HepG2 (cell line): ENCODE results near the gene ZNF276. TPM values are rescaled to one million over a fixed set of nuclear protein-coding genes. Genes with fewer than 3 reads are reported as not detected.

ENCODE experiments used
- DNMT3B ChIP-seq: conservative IDR thresholded peaks from 2 replicates; pipeline ENCODE4 v1.6.1; 2016; ENCODE audit warnings: missing biosample characterization, control low read depth
- ELF1 ChIP-seq: sonication (generic); formaldehyde crosslinking; IDR thresholded peaks from 2 replicates; pipeline ENCODE4 v1.4.0; 2020; ENCODE audit warnings: missing genetic modification reagents
- RNF2 ChIP-seq: fragments of 450-650 bp; conservative IDR thresholded peaks from 2 replicates; pipeline ENCODE4 v1.6.1; 2016; ENCODE audit warnings: low read depth
- SIN3A ChIP-seq: IDR thresholded peaks from 2 replicates; pipeline ENCODE4 v1.6.1; 2011; ENCODE audit warnings: low read depth, mild to moderate bottlenecking, control low read depth, low read length, borderline replicate concordance
- TCF12 ChIP-seq, 2 experiments: fragments of 450-650 bp in 1 of 2; sonication (generic) in 1 of 2; formaldehyde crosslinking in 1 of 2; IDR thresholded peaks; 2 replicates each; pipeline versions ENCODE4 v1.6.1 to v1.8.0; 2017 to 2022; ENCODE audit warnings: antibody characterized with exemption in 1 of 2, mild to moderate bottlenecking in 1 of 2, missing genetic modification reagents in 1 of 2, moderate library complexity in 1 of 2
- ZFP82 ChIP-seq: sonication (generic); formaldehyde crosslinking; IDR thresholded peaks from 2 replicates; pipeline ENCODE4 v1.5.1; 2020; ENCODE audit warnings: mild to moderate bottlenecking, missing genetic modification reagents, borderline replicate concordance
- ZNF430 ChIP-seq: sonication (generic); formaldehyde crosslinking; IDR thresholded peaks from 2 replicates; pipeline ENCODE4 v1.9.0; 2021; ENCODE audit warnings: mild to moderate bottlenecking, missing genetic modification reagents
- ZNF484 ChIP-seq: sonication (generic); formaldehyde crosslinking; IDR thresholded peaks from 2 replicates; pipeline ENCODE4 v1.5.1; 2020; ENCODE audit warnings: mild to moderate bottlenecking, low read depth, missing genetic modification reagents, borderline replicate concordance
- ZNF546 ChIP-seq: sonication (generic); formaldehyde crosslinking; conservative IDR thresholded peaks from 2 replicates; pipeline ENCODE4 v1.8.1; 2023; ENCODE audit warnings: mild to moderate bottlenecking, missing genetic modification reagents
- ZNF776 ChIP-seq: sonication (generic); formaldehyde crosslinking; IDR thresholded peaks from 2 replicates; pipeline ENCODE4 v1.4.0; 2020; ENCODE audit warnings: mild to moderate bottlenecking, missing genetic modification reagents
- ZNF816 ChIP-seq: sonication (generic); formaldehyde crosslinking; IDR thresholded peaks from 2 replicates; pipeline ENCODE4 v1.8.0; 2022; ENCODE audit warnings: missing genetic modification reagents, mild to moderate bottlenecking, borderline replicate concordance
- polyA plus RNA-seq, 8 experiments: library from polyadenylated mRNA; depleted of rRNA in 3 of 8; stranded (reverse) in 7 of 8; unstranded in 1 of 8; fragments of >200 nt; fragmentation: Illumina TruSeq in 4 of 8; extraction: Trizol in 4 of 8; gene quantifications; 2 replicates each; pipeline versions ENCODE4 v1.2.1 to v1.2.3, GENCODE V29; 2011 to 2016; ENCODE audit warnings: low read depth in 4 of 8, missing spikeins in 1 of 8, mixed read lengths in 1 of 8; ENCODE audit not compliant: insufficient read depth in 1 of 8
- total RNA-seq, 5 experiments: library from RNA; depleted of rRNA; stranded (reverse); fragments of >200 nt; fragmentation: Illumina TruSeq; extraction: Trizol; gene quantifications; 2 replicates each; pipeline ENCODE4 v1.2.3, GENCODE V29; 2016; ENCODE audit warnings: low read depth in 1 of 5
- TF ChIP-seq, protein P1 (sequence below), 2 experiments: fragments of 450-650 bp in 1 of 2; sonication (generic) in 1 of 2; formaldehyde crosslinking in 1 of 2; IDR thresholded peaks; 2 replicates each; pipeline versions ENCODE4 v1.6.1 to v1.8.0; 2016 to 2022; ENCODE audit warnings: antibody characterized with exemption in 1 of 2, mild to moderate bottlenecking in 1 of 2, missing genetic modification reagents in 1 of 2
- TF ChIP-seq, protein P2 (sequence below): sonication (generic); formaldehyde crosslinking; IDR thresholded peaks from 2 replicates; pipeline ENCODE4 v1.4.0; 2020; ENCODE audit warnings: missing genetic modification reagents, borderline replicate concordance
- TF ChIP-seq, protein P3 (sequence below): sonication (generic); formaldehyde crosslinking; IDR thresholded peaks from 2 replicates; pipeline ENCODE4 v1.4.0; 2020; ENCODE audit warnings: missing genetic modification reagents

The ZNF276 gene
- total and polyA plus RNA-seq, 2 of the 13 experiments (the other 11 are each of a cell fraction or from before 2014, with no cell fraction given): 17.7 to 18.0 TPM

DNA sequence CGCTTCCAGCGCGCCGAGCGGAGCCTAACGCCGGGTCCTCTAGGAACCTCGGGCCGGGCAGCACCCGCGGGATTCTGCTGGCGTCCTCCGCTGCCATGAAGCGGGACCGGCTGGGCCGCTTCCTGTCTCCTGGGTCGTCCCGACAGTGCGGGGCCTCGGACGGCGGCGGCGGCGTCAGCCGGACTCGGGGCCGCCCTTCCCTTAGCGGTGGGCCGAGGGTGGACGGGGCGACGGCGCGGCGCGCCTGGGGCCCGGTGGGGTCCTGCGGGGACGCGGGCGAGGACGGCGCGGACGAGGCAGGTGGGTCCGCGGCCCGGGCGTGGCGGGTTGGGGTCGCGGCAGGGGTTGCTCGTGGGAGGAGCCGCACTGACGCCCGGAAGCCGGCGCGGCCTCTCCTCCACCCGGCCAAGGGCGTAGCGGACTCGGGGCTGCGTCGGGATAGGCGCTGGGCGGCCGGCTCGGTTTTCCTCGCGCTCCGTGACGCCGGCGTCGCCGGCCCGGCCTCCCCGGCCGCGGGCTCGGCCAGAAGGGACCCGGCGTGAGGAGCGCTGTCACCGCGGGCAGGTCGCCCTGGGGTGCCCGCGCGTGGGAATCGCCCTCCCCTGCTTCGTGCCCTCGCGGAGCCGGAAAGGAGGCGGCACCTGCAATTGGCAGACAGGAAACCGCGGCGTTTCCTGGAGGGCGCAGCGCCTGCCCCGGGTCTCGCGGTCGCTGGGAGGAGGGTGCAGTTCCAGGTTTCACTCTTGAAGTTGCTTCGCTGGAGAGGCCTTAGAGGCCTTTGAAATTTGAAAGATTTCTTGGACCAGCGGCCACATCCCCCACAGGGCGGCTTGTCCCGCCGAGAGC lies 432 bp downstream of the ZNF276 start (continued):
- TF ChIP-seq, protein P1, sequence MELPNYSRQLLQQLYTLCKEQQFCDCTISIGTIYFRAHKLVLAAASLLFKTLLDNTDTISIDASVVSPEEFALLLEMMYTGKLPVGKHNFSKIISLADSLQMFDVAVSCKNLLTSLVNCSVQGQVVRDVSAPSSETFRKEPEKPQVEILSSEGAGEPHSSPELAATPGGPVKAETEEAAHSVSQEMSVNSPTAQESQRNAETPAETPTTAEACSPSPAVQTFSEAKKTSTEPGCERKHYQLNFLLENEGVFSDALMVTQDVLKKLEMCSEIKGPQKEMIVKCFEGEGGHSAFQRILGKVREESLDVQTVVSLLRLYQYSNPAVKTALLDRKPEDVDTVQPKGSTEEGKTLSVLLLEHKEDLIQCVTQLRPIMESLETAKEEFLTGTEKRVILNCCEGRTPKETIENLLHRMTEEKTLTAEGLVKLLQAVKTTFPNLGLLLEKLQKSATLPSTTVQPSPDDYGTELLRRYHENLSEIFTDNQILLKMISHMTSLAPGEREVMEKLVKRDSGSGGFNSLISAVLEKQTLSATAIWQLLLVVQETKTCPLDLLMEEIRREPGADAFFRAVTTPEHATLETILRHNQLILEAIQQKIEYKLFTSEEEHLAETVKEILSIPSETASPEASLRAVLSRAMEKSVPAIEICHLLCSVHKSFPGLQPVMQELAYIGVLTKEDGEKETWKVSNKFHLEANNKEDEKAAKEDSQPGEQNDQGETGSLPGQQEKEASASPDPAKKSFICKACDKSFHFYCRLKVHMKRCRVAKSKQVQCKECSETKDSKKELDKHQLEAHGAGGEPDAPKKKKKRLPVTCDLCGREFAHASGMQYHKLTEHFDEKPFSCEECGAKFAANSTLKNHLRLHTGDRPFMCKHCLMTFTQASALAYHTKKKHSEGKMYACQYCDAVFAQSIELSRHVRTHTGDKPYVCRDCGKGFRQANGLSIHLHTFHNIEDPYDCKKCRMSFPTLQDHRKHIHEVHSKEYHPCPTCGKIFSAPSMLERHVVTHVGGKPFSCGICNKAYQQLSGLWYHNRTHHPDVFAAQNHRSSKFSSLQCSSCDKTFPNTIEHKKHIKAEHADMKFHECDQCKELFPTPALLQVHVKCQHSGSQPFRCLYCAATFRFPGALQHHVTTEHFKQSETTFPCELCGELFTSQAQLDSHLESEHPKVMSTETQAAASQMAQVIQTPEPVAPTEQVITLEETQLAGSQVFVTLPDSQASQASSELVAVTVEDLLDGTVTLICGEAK (IDR thresholded peaks at IDR 0.05): no peak
- TF ChIP-seq, protein P1 (CRISPR knock-in tag; IDR thresholded peaks at IDR 0.05): no peak
- TF ChIP-seq TCF12 (IDR thresholded peaks at IDR 0.05): no peak
- TF ChIP-seq TCF12 (CRISPR knock-in tag; IDR thresholded peaks at IDR 0.05): 0 out of 2 replicates have a peak, but pooled peaks have one; percentile 34
- TF ChIP-seq ZNF484 (CRISPR knock-in tag): no peak
- TF ChIP-seq ZFP82 (CRISPR knock-in tag): peak; percentile 80; the same call in 1 of the 2 replicates
- TF ChIP-seq, protein P2, sequence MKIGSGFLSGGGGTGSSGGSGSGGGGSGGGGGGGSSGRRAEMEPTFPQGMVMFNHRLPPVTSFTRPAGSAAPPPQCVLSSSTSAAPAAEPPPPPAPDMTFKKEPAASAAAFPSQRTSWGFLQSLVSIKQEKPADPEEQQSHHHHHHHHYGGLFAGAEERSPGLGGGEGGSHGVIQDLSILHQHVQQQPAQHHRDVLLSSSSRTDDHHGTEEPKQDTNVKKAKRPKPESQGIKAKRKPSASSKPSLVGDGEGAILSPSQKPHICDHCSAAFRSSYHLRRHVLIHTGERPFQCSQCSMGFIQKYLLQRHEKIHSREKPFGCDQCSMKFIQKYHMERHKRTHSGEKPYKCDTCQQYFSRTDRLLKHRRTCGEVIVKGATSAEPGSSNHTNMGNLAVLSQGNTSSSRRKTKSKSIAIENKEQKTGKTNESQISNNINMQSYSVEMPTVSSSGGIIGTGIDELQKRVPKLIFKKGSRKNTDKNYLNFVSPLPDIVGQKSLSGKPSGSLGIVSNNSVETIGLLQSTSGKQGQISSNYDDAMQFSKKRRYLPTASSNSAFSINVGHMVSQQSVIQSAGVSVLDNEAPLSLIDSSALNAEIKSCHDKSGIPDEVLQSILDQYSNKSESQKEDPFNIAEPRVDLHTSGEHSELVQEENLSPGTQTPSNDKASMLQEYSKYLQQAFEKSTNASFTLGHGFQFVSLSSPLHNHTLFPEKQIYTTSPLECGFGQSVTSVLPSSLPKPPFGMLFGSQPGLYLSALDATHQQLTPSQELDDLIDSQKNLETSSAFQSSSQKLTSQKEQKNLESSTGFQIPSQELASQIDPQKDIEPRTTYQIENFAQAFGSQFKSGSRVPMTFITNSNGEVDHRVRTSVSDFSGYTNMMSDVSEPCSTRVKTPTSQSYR (CRISPR knock-in tag): peak; percentile 37; the same call in 1 of the 2 replicates
- TF ChIP-seq ELF1: peak; percentile 34; the same call in 1 of the 2 replicates
- 0 out of 2 replicates have a peak, but pooled peaks have one; percentile 9 for TF ChIP-seq ZNF816 (CRISPR knock-in tag)
- TF ChIP-seq ZNF430: 0 out of 2 replicates have a peak, but pooled peaks have one; percentile 7
- TF ChIP-seq, protein P3, sequence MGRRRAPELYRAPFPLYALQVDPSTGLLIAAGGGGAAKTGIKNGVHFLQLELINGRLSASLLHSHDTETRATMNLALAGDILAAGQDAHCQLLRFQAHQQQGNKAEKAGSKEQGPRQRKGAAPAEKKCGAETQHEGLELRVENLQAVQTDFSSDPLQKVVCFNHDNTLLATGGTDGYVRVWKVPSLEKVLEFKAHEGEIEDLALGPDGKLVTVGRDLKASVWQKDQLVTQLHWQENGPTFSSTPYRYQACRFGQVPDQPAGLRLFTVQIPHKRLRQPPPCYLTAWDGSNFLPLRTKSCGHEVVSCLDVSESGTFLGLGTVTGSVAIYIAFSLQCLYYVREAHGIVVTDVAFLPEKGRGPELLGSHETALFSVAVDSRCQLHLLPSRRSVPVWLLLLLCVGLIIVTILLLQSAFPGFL (CRISPR knock-in tag): 0 out of 2 replicates have a peak, but pooled peaks have one; percentile 53
- TF ChIP-seq ZNF776 (CRISPR knock-in tag): peak; percentile 16; the same call in 1 of the 2 replicates
- no peak for TF ChIP-seq DNMT3B
- no peak for TF ChIP-seq ZNF546 (CRISPR knock-in tag)
- TF ChIP-seq RNF2: peak; percentile 44; the same call in 1 of the 2 replicates
- TF ChIP-seq SIN3A: peak; percentile 61; the same call in 1 of the 2 replicates
